Neural progenitor cell (in vitro differentiated cells): ENCODE results near the gene KLHL3.

ENCODE experiments used
- CTCF ChIP-seq: fragments of 200-600 bp; sonication (generic); IDR thresholded peaks from 2 replicates; pipeline ENCODE4 v1.5.1; 2017; ENCODE audit warnings: antibody characterized with exemption, mild to moderate bottlenecking
- EZH2 ChIP-seq: fragments of 200-600 bp; sonication (generic); IDR thresholded peaks from 2 replicates; pipeline ENCODE4 v1.6.1; 2017; ENCODE audit warnings: antibody characterized with exemption, mild to moderate bottlenecking, moderate library complexity

GRCh38 chr5:137595396-137596079 lies 140.4 kb downstream of the KLHL3 start:
- TF ChIP-seq EZH2 = no peak
- no peak for TF ChIP-seq CTCF
